Bronchial epithelial cell (primary cell): Measurements from ENCODE around the gene MYL12B. TPM values are rescaled to one million over a fixed set of nuclear protein-coding genes. Genes with fewer than 3 reads are reported as not detected.

ENCODE experiments used
- DNase-seq: peaks from one replicate; pipeline ENCODE4 v3.0.0-alpha.2; 2010; ENCODE audit warnings: low read depth
- FAIRE-seq: peaks from 2 replicates; lab custom pipeline; 2011; peaks lifted over from hg19 to GRCh38; lab: Jason Lieb, UNC
- H3K27me3 ChIP-seq: 2 replicates; pipeline ENCODE4 v1.5.1; 2011; ENCODE audit warnings: low read length; ENCODE audit not compliant: control insufficient read depth, insufficient read depth
- H3K36me3 ChIP-seq: 2 replicates; pipeline ENCODE4 v1.5.1; 2011; ENCODE audit warnings: low read length; ENCODE audit not compliant: control insufficient read depth, insufficient read depth
- H3K4me3 ChIP-seq: 2 replicates; pipeline ENCODE4 v1.5.1; 2011; ENCODE audit warnings: mild to moderate bottlenecking, low read depth, low read length, control low read depth
- total RNA-seq: library from RNA; depleted of rRNA; stranded (reverse); fragments of >200 nt; gene quantifications from 2 replicates; pipeline ENCODE4 v1.2.1, GENCODE V29; 2014
- TF ChIP-seq, protein P1 (sequence below): IDR thresholded peaks from 2 replicates; pipeline ENCODE4 v1.5.1; 2011; ENCODE audit warnings: mild to moderate bottlenecking, moderate library complexity, low read length, control low read depth, inconsistent platforms; ENCODE audit not compliant: insufficient read depth, severe bottlenecking

MYL12B gene
- total RNA-seq, 1 donor from 2014 or later = 649 TPM

DNA sequence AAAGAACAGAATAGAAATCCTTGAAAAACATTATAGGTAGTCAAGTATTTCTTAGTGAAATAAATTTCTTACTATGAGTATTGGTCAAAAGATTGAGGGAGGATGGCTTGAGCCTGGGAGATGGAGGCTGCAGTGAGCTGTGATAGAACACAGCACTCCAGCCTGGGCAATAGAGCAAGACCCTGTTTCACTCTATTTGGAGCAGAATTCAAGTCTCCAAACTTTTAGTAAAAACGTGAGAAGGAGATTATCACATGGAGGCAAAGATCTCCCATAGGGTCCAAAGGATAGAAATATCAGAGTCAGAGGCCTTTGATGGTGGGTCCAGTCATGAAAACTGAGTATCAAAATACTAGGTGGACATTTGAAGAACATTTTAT lies 16.8 kb upstream of the MYL12B start:
- DNase-seq (no peak), FAIRE-seq (no peak)
- H3K36me3 ChIP-seq = no peaks in the 10 kb centered on the region
- TF ChIP-seq, protein P1, sequence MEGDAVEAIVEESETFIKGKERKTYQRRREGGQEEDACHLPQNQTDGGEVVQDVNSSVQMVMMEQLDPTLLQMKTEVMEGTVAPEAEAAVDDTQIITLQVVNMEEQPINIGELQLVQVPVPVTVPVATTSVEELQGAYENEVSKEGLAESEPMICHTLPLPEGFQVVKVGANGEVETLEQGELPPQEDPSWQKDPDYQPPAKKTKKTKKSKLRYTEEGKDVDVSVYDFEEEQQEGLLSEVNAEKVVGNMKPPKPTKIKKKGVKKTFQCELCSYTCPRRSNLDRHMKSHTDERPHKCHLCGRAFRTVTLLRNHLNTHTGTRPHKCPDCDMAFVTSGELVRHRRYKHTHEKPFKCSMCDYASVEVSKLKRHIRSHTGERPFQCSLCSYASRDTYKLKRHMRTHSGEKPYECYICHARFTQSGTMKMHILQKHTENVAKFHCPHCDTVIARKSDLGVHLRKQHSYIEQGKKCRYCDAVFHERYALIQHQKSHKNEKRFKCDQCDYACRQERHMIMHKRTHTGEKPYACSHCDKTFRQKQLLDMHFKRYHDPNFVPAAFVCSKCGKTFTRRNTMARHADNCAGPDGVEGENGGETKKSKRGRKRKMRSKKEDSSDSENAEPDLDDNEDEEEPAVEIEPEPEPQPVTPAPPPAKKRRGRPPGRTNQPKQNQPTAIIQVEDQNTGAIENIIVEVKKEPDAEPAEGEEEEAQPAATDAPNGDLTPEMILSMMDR = no peak
- no peaks in the 10 kb centered on the region for H3K27me3 ChIP-seq
- H3K4me3 ChIP-seq = no peak overlapping the region

DNA sequence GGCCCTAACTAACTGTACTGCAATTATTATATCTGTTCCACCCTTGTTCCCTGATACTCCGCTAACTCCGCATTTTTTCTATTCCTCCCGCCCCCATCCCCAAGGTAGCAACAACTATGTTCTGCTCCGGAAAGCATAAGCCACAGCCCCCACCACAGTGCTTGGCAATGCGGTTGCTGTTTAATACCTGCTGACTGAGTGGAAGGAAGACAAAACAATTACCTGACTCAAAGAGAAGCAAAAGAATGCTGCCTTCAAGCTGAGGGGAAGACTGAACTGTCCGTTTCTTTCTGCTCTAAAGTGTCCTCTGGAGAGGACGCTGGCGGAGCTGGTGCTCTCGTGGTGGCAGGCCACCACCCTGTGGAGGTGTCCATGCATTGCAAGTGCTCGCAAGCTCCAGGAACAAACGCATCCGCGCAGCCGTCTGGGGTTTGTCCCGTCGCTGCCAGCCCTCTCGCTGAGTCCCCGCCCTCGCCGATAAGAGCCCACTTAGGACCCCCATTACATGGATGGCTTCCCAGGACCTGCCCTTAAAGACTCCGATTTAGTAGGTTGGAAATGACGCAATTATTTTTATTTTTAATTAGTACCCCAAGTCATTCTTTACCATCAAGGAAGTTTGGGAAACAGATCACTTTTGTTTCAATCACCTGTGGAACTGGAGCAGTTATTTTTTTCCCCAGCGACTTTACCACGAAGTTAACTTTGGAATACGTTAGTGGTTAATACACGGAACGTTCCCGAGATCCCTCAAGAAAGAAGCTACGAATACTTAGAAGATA lies 15.9 kb upstream of the MYL12B start:
- Histone ChIP-seq H3K4me3 (peak overlapping the region; percentile 89), H3K27me3 (no peaks in the 10 kb centered on the region), H3K36me3 (no peaks in the 10 kb centered on the region)
- TF ChIP-seq, protein P1 = peak; percentile 99
- DNase-seq (peak; percentile 76), FAIRE-seq (no peak)

DNA sequence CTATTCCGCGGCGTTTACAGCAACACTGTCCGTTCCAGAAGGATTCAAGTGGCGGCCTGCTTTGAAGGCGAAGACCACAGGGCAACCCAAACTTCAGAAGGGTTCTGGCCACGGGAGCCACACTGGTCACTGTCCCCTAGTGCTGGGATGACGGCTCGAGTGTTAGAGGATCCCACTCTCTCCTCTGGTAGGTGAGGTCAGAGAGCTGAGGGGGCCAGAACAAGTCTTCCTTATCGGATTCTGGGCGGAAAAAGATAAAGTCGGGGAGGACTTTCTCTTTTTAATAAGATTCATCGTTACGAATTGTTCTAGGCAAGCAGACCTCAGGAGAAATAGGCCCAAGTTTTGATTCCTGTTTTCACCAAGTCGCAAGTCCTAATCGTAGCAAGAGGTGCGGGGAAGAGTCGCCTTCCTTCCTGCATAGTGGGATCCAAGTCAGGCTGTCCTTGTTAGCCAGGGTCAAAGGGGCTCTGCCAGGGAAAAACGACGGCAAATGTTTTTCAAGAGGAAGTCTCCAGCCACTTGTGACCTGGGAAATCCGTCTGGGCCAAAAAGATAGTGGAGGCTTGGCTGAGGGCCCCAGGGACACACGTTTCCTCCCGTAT lies 15.2 kb upstream of the MYL12B start:
- no peaks in the 10 kb centered on the region for H3K27me3 ChIP-seq
- peak overlapping the region; percentile 89 for H3K4me3 ChIP-seq
- H3K36me3 ChIP-seq = peaks cover 1% of the 10 kb centered on the region
- TF ChIP-seq, protein P1 = no peak
- FAIRE-seq = no peak
- DNase-seq = no peak

DNA sequence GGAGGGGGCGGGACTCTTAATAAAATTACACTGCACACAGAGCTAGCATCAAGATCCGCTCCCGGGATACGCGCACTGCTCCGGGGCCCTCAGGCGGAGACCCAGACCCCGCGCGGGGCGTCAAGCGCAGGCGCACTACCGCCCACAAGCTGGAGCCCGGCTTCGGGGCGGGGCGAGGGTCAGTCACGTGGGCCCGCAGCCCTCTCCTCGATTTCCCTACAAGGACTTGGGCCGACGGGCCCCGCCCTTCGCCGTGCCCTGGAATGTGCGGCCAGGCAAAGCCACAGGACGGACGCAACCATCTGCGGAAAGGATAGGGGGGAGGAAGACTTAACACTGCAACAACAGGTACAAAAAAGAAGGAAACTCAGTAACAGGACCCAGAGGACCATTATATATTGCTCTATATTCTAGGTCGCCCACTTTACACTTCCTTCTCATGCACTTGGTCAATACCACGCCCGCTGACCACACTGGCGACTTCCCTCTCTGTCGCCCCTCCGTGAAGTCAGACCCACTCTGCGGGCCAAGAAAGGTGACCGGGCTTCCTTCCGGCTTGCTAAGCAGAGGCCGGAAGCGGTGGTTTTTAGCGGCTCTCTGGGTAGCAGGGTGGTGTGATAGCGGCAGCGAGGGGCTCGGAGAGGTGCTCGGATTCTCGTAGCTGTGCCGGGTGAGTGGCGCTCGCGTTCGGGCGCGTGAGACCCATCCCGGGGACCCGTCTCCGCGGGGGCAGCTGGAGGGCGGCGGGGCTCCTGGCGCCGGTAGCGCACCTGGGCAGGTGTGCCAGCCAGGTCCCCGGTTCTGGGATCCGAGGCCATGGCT lies 14.5 kb upstream of the MYL12B start, which contains the start of gene MYL12A:
Gene MYL12A, plus strand, starts transcription at position 562 of the 822 bp plus-strand sequence. CDS start 5,447 bp downstream, outside the sequence.
- FAIRE-seq = no peak
- peak within 1 kb of the TSS; percentile 89 for H3K4me3 ChIP-seq
- peaks cover 1% of the 10 kb centered on the region for H3K36me3 ChIP-seq
- no peaks in the 10 kb centered on the region for H3K27me3 ChIP-seq
- TF ChIP-seq, protein P1 = no peak
- peak; percentile 95 for DNase-seq

DNA sequence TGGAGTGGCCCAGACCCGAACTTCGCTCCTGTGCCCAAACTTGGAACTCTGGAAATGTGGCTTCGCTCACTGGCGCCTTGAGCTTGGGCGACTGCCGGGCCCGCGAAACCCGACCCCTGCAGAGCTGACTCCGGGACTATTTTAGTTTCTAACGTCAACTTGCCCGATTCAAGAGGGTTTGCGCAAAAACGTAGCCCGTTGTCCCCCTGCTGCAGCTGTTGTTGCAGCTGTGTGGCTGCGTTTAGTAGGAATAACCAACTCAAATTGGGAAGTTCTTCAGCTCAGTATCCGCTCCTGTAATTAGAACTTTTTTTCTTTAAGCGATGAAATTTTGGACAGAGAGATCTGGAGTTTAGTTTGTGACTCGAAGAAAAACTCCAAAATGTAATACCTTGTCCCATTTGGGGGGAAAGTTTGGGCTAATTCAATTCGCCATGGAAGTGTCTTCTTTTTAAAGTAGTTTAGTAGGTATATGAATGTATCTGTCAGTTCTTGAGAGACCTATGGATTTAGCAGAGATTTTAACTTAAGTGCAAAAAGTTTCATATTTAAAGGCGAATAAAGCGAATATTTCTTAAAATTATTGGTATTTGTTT lies 13.8 kb upstream of the MYL12B start:
- peaks cover 1% of the 10 kb centered on the region for H3K36me3 ChIP-seq
- peak overlapping the region; percentile 89 for H3K4me3 ChIP-seq
- DNase-seq = no peak
- no peak for FAIRE-seq
- no peaks in the 10 kb centered on the region for H3K27me3 ChIP-seq
- TF ChIP-seq, protein P1 = no peak
